HEK293T (cell line): ENCODE results near the gene PRSS1.

Experiments used
- CTCF ChIA-PET: fragments of 350-600 bp; formaldehyde crosslinking; extraction: SDS; loops from one replicate; lab custom pipeline; 2021; ENCODE audit warnings: antibody characterized with exemption, inconsistent platforms; lab: Yijun Ruan, JAX
- POLR2A ChIA-PET: fragments of 350-600 bp; formaldehyde crosslinking; extraction: SDS; loops from one replicate; lab custom pipeline; 2020; ENCODE audit warnings: antibody characterized with exemption, inconsistent platforms; lab: Yijun Ruan, JAX
- DNase-seq: peaks from one replicate; pipeline ENCODE4 v3.0.0; 2012; ENCODE audit warnings: mixed read lengths; ENCODE audit errors: extremely low spot score
- ARNT ChIP-seq: fragments of 450-650 bp; IDR thresholded peaks from 2 replicates; pipeline ENCODE4 v1.6.1; 2017; ENCODE audit warnings: mild to moderate bottlenecking
- BHLHE40 ChIP-seq: fragments of 450-650 bp; IDR thresholded peaks from 2 replicates; pipeline ENCODE4 v1.6.1; 2016; ENCODE audit warnings: mild to moderate bottlenecking, moderate library complexity, borderline replicate concordance
- CTBP1 ChIP-seq: fragments of 450-650 bp; IDR thresholded peaks from 2 replicates; pipeline ENCODE4 v1.6.1; 2016; ENCODE audit warnings: borderline replicate concordance
- ELF4 ChIP-seq: fragments of 450-650 bp; IDR thresholded peaks from 2 replicates; pipeline ENCODE4 v1.6.1; 2017; ENCODE audit warnings: antibody characterized with exemption
- FOXA1 ChIP-seq: fragments of 450-650 bp; IDR thresholded peaks from 2 replicates; pipeline ENCODE4 v1.6.1; 2016; ENCODE audit warnings: mild to moderate bottlenecking
- FOXK2 ChIP-seq: fragments of 450-650 bp; IDR thresholded peaks from 2 replicates; pipeline ENCODE4 v1.6.1; 2016; ENCODE audit warnings: mild to moderate bottlenecking
- FOXM1 ChIP-seq: fragments of 450-650 bp; IDR thresholded peaks from 2 replicates; pipeline ENCODE4 v1.6.1; 2017; ENCODE audit warnings: mild to moderate bottlenecking, borderline replicate concordance
- HDGF ChIP-seq: fragments of 450-650 bp; IDR thresholded peaks from 2 replicates; pipeline ENCODE4 v1.6.1; 2017; ENCODE audit warnings: antibody characterized with exemption, borderline replicate concordance
- L3MBTL2 ChIP-seq: fragments of 450-650 bp; conservative IDR thresholded peaks from 2 replicates; pipeline ENCODE4 v1.6.1; 2016; ENCODE audit warnings: mild to moderate bottlenecking
- LEF1 ChIP-seq: fragments of 450-650 bp; IDR thresholded peaks from 2 replicates; pipeline ENCODE4 v1.6.1; 2017; ENCODE audit warnings: mild to moderate bottlenecking, borderline replicate concordance
- NFRKB ChIP-seq: fragments of 450-650 bp; IDR thresholded peaks from 2 replicates; pipeline ENCODE4 v1.6.1; 2016; ENCODE audit warnings: mild to moderate bottlenecking, moderate library complexity
- PKNOX1 ChIP-seq: fragments of 450-650 bp; IDR thresholded peaks from 2 replicates; pipeline ENCODE4 v1.6.1; 2016
- SP1 ChIP-seq: fragments of 450-650 bp; IDR thresholded peaks from 2 replicates; pipeline ENCODE4 v1.6.1; 2017
- SUZ12 ChIP-seq: fragments of 450-650 bp; IDR thresholded peaks from 2 replicates; pipeline ENCODE4 v1.6.1; 2016; ENCODE audit warnings: mild to moderate bottlenecking
- TARDBP ChIP-seq: fragments of 450-650 bp; IDR thresholded peaks from 2 replicates; pipeline ENCODE4 v1.6.1; 2016
- ZNF384 ChIP-seq: fragments of 450-650 bp; IDR thresholded peaks from 2 replicates; pipeline ENCODE4 v1.6.1; 2016

The PRSS1 gene

GRCh38 chr7:142712617-142712957 lies 36.7 kb upstream of the PRSS1 start:
- ChIA-PET CTCF (interaction anchor here (0.5 to 3.3 kb wide), 3 partner anchors 70 to 1336 kb away, joined by 3 to 17 read pairs (median 4); no protein-coding TSS in a partner anchor), POLR2A (no interaction called here)
- DNase-seq = no peak
- TF ChIP-seq BHLHE40 = no peak

GRCh38 chr7:142714375-142714774 lies 34.9 kb upstream of the PRSS1 start:
- CTCF ChIA-PET = interaction anchor here (1.5 to 3.3 kb wide), 2 partner anchors 46 to 68 kb away, joined by 3 to 17 read pairs; no protein-coding TSS in a partner anchor
- no peak for DNase-seq
- POLR2A ChIA-PET = no interaction called here
- TF ChIP-seq HDGF = no peak
- TF ChIP-seq BHLHE40 = no peak
- no peak for TF ChIP-seq ELF4
- no peak for TF ChIP-seq FOXA1
- TF ChIP-seq ARNT = no peak
- TF ChIP-seq L3MBTL2 = no peak
- TF ChIP-seq CTBP1 = no peak
- TF ChIP-seq FOXM1 = no peak
- no peak for TF ChIP-seq NFRKB
- TF ChIP-seq SUZ12 = no peak
- no peak for TF ChIP-seq PKNOX1

- POLR2A ChIA-PET = no interaction called here
- CTCF ChIA-PET = no interaction called here
- no peak for DNase-seq
- TF ChIP-seq L3MBTL2 (no peak), SP1 (no peak)
These were observed 32.7 kb upstream of the PRSS1 start for GRCh38 chr7:142716596-142716995.

- TF ChIP-seq NFRKB (no peak), L3MBTL2 (no peak), PKNOX1 (no peak), SP1 (no peak), ELF4 (no peak), HDGF (no peak), FOXK2 (no peak), ZNF384 (no peak), FOXA1 (no peak), BHLHE40 (no peak), FOXM1 (no peak), CTBP1 (no peak), SUZ12 (no peak), ARNT (no peak), TARDBP (no peak), LEF1 (no peak)
- no peak for DNase-seq
- CTCF ChIA-PET = no interaction called here
- POLR2A ChIA-PET = no interaction called here
These were observed 31.8 kb upstream of the PRSS1 start for GRCh38 chr7:142717453-142717852.

- CTCF ChIA-PET = no interaction called here
- DNase-seq = no peak
- TF ChIP-seq L3MBTL2 (no peak), PKNOX1 (no peak), FOXM1 (no peak), ELF4 (no peak), LEF1 (no peak)
- POLR2A ChIA-PET = no interaction called here
These were observed 31.0 kb upstream of the PRSS1 start for GRCh38 chr7:142718313-142718712.

- DNase-seq = no peak
- TF ChIP-seq FOXK2 (no peak), FOXM1 (no peak), ZNF384 (no peak), L3MBTL2 (no peak)
- ChIA-PET POLR2A (no interaction called here), CTCF (no interaction called here)
These were observed 29.0 kb upstream of the PRSS1 start for GRCh38 chr7:142720172-142720773.

- CTCF ChIA-PET = no interaction called here
- TF ChIP-seq TARDBP = no peak
- TF ChIP-seq ELF4 = no peak
- no peak for TF ChIP-seq PKNOX1
- no peak for TF ChIP-seq SUZ12
- TF ChIP-seq NFRKB = no peak
- TF ChIP-seq BHLHE40 = no peak
- TF ChIP-seq CTBP1 = no peak
These were observed 28.3 kb upstream of the PRSS1 start for GRCh38 chr7:142720986-142721385.

More at GRCh38 chr7:142720986-142721385, 28.3 kb upstream of the PRSS1 start:
- POLR2A ChIA-PET = no interaction called here
- no peak for DNase-seq
